Activated T-cell treated with anti-CD3 and anti-CD28 coated beads, Interleukin-2, amount 50 U/mL, for 1 hour (primary cell): ENCODE data around the gene PDK2.

Source experiments
- DNase-seq: peaks from one replicate; pipeline ENCODE4 v3.0.0-alpha.2; 2020

Gene PDK2

GRCh38 chr17:50102164-50102991 lies 7.2 kb downstream of the PDK2 start:
- DNase-seq, result no peak

- DNase-seq, result no peak
Observed at GRCh38 chr17:50103252-50103651, 8.1 kb downstream of the PDK2 start.

GRCh38 chr17:50103941-50104340 lies 8.8 kb downstream of the PDK2 start:
- no peak for DNase-seq

GRCh38 chr17:50105811-50106210 lies 10.7 kb downstream of the PDK2 start:
- DNase-seq, result no peak

- no peak for DNase-seq
Observed at GRCh38 chr17:50106393-50107131, 11.4 kb downstream of the PDK2 start.

GRCh38 chr17:50107790-50108414 lies 12.8 kb downstream of the PDK2 start:
- DNase-seq, result no peak

- no peak for DNase-seq
Observed at GRCh38 chr17:50108556-50108955, 13.4 kb downstream of the PDK2 start.

GRCh38 chr17:50109207-50109606 lies 14.1 kb downstream of the PDK2 start:
- no peak for DNase-seq

GRCh38 chr17:50109785-50110184 lies 14.6 kb downstream of the PDK2 start:
- DNase-seq, result no peak

- no peak for DNase-seq
Observed at GRCh38 chr17:50110591-50111349, 15.6 kb downstream of the PDK2 start.

- no peak for DNase-seq
Observed at GRCh38 chr17:50111673-50112655, 16.8 kb downstream of the PDK2 start.

GRCh38 chr17:50112694-50113093 lies 17.5 kb downstream of the PDK2 start:
- no peak for DNase-seq

- DNase-seq, result no peak
Observed at GRCh38 chr17:50113624-50114320, 18.6 kb downstream of the PDK2 start.

- DNase-seq, result no peak
Observed at GRCh38 chr17:50114401-50114800, 19.2 kb downstream of the PDK2 start.

GRCh38 chr17:50114849-50115357 lies 19.8 kb downstream of the PDK2 start:
- no peak for DNase-seq

- DNase-seq, result no peak
Observed at GRCh38 chr17:50115756-50116155, 20.6 kb downstream of the PDK2 start.

GRCh38 chr17:50117202-50118051 lies 22.3 kb downstream of the PDK2 start:
- peak; percentile 76 for DNase-seq

GRCh38 chr17:50118076-50118827 lies 23.1 kb downstream of the PDK2 start:
- DNase-seq, result no peak

GRCh38 chr17:50118828-50119218 lies 23.7 kb downstream of the PDK2 start:
- DNase-seq, result no peak
